ENCODE results near the gene TNRC6C. TPM values are rescaled to one million over a fixed set of nuclear protein-coding genes. Genes with fewer than 3 reads are reported as not detected.
A peak's percentile ranks its signal among the peaks of the same experiment; 100 is the strongest.

TNRC6C gene
- total RNA-seq, 4 donors from 2014 or later, result 15.8 to 30.3 (median 27.7) TPM

- H3K27ac ChIP-seq, result no peak overlapping the region
- no peaks in the 10 kb centered on the region for H3K36me3 ChIP-seq
- no peaks in the 10 kb centered on the region for H3K9me3 ChIP-seq
- peaks cover 34% of the 10 kb centered on the region for H3K27me3 ChIP-seq
- peaks cover 0 to 10% (median 0%) of the 10 kb centered on the region in 3 donors for H3K4me1 ChIP-seq
- no peak for ATAC-seq
- 26 to 78% methylated on average over 3 of the region's 7 CpGs for WGBS, 2 donors (ENCODE audit: low coverage in 1 of 2)
- TF ChIP-seq POLR2A (IDR thresholded peaks at IDR 0.05), result no peak
- TF ChIP-seq, protein P1, sequence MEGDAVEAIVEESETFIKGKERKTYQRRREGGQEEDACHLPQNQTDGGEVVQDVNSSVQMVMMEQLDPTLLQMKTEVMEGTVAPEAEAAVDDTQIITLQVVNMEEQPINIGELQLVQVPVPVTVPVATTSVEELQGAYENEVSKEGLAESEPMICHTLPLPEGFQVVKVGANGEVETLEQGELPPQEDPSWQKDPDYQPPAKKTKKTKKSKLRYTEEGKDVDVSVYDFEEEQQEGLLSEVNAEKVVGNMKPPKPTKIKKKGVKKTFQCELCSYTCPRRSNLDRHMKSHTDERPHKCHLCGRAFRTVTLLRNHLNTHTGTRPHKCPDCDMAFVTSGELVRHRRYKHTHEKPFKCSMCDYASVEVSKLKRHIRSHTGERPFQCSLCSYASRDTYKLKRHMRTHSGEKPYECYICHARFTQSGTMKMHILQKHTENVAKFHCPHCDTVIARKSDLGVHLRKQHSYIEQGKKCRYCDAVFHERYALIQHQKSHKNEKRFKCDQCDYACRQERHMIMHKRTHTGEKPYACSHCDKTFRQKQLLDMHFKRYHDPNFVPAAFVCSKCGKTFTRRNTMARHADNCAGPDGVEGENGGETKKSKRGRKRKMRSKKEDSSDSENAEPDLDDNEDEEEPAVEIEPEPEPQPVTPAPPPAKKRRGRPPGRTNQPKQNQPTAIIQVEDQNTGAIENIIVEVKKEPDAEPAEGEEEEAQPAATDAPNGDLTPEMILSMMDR (IDR thresholded peaks at IDR 0.05), result no peak
- no peak for TF ChIP-seq POLR2AphosphoS5 (IDR thresholded peaks at IDR 0.05)
- TF ChIP-seq EP300 (IDR thresholded peaks at IDR 0.05), result no peak
- H3K4me3 ChIP-seq, result no peak overlapping the region
Measured at GRCh38 chr17:77915594-77916021, 42.9 kb upstream of the TNRC6C start.

GRCh38 chr17:77916264-77916663 is 42.2 kb upstream of the TNRC6C start:
- peaks cover 34% of the 10 kb centered on the region for H3K27me3 ChIP-seq
- H3K36me3 ChIP-seq, result no peaks in the 10 kb centered on the region
- H3K9me3 ChIP-seq, result no peaks in the 10 kb centered on the region
- no peak overlapping the region for H3K27ac ChIP-seq
- H3K4me3 ChIP-seq, result no peak overlapping the region
- H3K4me1 ChIP-seq, result peaks cover 0 to 10% (median 0%) of the 10 kb centered on the region in 3 donors
- no peak for ATAC-seq
- WGBS, 2 donors (ENCODE audit: low coverage in 1 of 2), result 16 to 46% methylated on average over 6 of the region's 6 CpGs
- no peak for TF ChIP-seq POLR2A (IDR thresholded peaks at IDR 0.05)
- no peak for TF ChIP-seq POLR2AphosphoS5 (IDR thresholded peaks at IDR 0.05)
- TF ChIP-seq, protein P1 (IDR thresholded peaks at IDR 0.05), result no peak
- no peak for TF ChIP-seq EP300 (IDR thresholded peaks at IDR 0.05)

GRCh38 chr17:77916703-77917481 is 41.6 kb upstream of the TNRC6C start:
- TF ChIP-seq POLR2A (IDR thresholded peaks at IDR 0.05), result no peak
- TF ChIP-seq, protein P1 (IDR thresholded peaks at IDR 0.05), result no peak
- no peak for TF ChIP-seq EP300 (IDR thresholded peaks at IDR 0.05)
- TF ChIP-seq POLR2AphosphoS5 (IDR thresholded peaks at IDR 0.05), result no peak
- H3K9me3 ChIP-seq, result peaks cover 0 to 5% (median 0%) of the 10 kb centered on the region in 3 donors
- H3K36me3 ChIP-seq, result no peaks in the 10 kb centered on the region
- WGBS, 2 donors (ENCODE audit: low coverage in 1 of 2), result 30 to 62% methylated on average over 8 to 9 of the region's 17 CpGs
- peaks cover 34% of the 10 kb centered on the region for H3K27me3 ChIP-seq
- no peak overlapping the region for H3K4me3 ChIP-seq
- H3K4me1 ChIP-seq, result peaks cover 0 to 10% (median 0%) of the 10 kb centered on the region in 3 donors
- H3K27ac ChIP-seq, result no peak overlapping the region
- ATAC-seq, result peak; percentile 25

GRCh38 chr17:77919276-77919675 is 39.2 kb upstream of the TNRC6C start:
- Histone ChIP-seq H3K36me3 (no peaks in the 10 kb centered on the region), H3K4me3 (no peak overlapping the region), H3K4me1 (peaks cover 0 to 5% (median 0%) of the 10 kb centered on the region in 3 donors), H3K27me3 (peaks cover 28% of the 10 kb centered on the region), H3K9me3 (peaks cover 0 to 10% (median 0%) of the 10 kb centered on the region in 3 donors), H3K27ac (no peak overlapping the region)
- TF ChIP-seq POLR2A (IDR thresholded peaks at IDR 0.05) (no peak), EP300 (IDR thresholded peaks at IDR 0.05) (no peak), POLR2AphosphoS5 (IDR thresholded peaks at IDR 0.05) (no peak)
- TF ChIP-seq, protein P1 (IDR thresholded peaks at IDR 0.05), result no peak
- 73 to 90% methylated on average over 2 to 3 of the region's 3 CpGs for WGBS, 2 donors (ENCODE audit: low coverage in 1 of 2)
- no peak for ATAC-seq

GRCh38 chr17:77923135-77923534 is 35.4 kb upstream of the TNRC6C start:
- no peak for TF ChIP-seq POLR2AphosphoS5 (IDR thresholded peaks at IDR 0.05)
- no peak for TF ChIP-seq EP300 (IDR thresholded peaks at IDR 0.05)
- TF ChIP-seq, protein P1 (IDR thresholded peaks at IDR 0.05), result no peak
- no peak for TF ChIP-seq POLR2A (IDR thresholded peaks at IDR 0.05)

More at GRCh38 chr17:77923135-77923534, 35.4 kb upstream of the TNRC6C start:
- H3K9me3 ChIP-seq, result peaks cover 0 to 10% (median 0%) of the 10 kb centered on the region in 3 donors
- 59 to 65% methylated on average over 5 to 8 of the region's 9 CpGs for WGBS, 2 donors (ENCODE audit: low coverage in 1 of 2)
- ATAC-seq, result no peak
- no peak overlapping the region for H3K27ac ChIP-seq
- peaks cover 6% of the 10 kb centered on the region for H3K27me3 ChIP-seq
- no peak overlapping the region for H3K4me3 ChIP-seq
- H3K4me1 ChIP-seq, result no peaks in the 10 kb centered on the region
- no peaks in the 10 kb centered on the region for H3K36me3 ChIP-seq
